Measurements from ENCODE around the gene KRT71. TPM values are rescaled to one million over a fixed set of nuclear protein-coding genes. Genes with fewer than 3 reads are reported as not detected.

Gene KRT71
- polyA plus RNA-seq, 3 donors, result not detected

DNA sequence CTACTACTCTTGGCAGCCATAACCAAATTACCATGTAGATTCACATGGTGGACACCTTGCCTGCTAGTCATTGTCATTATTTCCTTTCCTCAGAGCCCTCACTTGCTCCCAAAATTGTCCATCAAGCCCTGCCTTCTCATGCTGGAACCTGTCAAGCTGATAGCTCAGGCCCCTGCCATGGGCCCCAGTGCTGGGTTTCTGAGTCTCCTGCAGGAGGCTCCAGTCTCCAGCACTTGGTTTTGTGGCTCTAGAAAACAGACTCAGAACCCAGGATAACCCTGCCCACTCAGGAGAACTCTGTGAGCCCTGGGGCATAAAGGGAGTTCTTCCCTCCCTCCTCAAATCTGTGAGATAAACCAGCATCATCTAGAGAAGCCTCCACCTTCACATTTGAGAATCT is 10.8 kb downstream of the KRT71 start:
- Mint-ChIP-seq H3K27me3 (ENCODE audit: low read depth in 3 of 3) (peaks cover 2 to 11% (median 6%) of the 10 kb centered on the region in 3 donors), H3K4me3 (no peak overlapping the region), H3K9me3 (no peaks in the 10 kb centered on the region), H3K4me1 (no peaks in the 10 kb centered on the region), H3K27ac (no peak overlapping the region), H3K36me3 (no peaks in the 10 kb centered on the region)
- Histone ChIP-seq H3K79me2 (ENCODE audit: insufficient read depth, low read length) (no peaks in the 10 kb centered on the region), H3K9ac (ENCODE audit: insufficient read depth, low read length, poor library complexity, severe bottlenecking) (no peak overlapping the region), H3K36me3 (replicated peaks in 1 of 2; ENCODE audit: control insufficient read depth in 1 of 2, insufficient read depth in 2 of 2, low read length in 2 of 2) (no peaks in the 10 kb centered on the region), H3K4me2 (replicated peaks; ENCODE audit: extremely low read depth, low read length, poor library complexity, severe bottlenecking) (no peak overlapping the region), H3K27me3 (ENCODE audit: control insufficient read depth in 2 of 2, insufficient read depth in 2 of 2, low read length in 2 of 2) (no peaks in the 10 kb centered on the region), H4K20me1 (ENCODE audit: insufficient read depth, low read length) (no peaks in the 10 kb centered on the region), H3K4me3 (replicated peaks in 1 of 3; ENCODE audit: low read depth in 2 of 3, low read length in 3 of 3) (no peak overlapping the region), H3K27ac (ENCODE audit: low read depth in 1 of 2, low read length in 2 of 2) (no peak overlapping the region), H2AFZ (ENCODE audit: insufficient read depth, low read depth, low read length, poor library complexity, severe bottlenecking) (no peak overlapping the region), H3K4me1 (ENCODE audit: control insufficient read depth in 1 of 2, insufficient read depth in 2 of 2, low read length in 2 of 2) (no peaks in the 10 kb centered on the region), H3K9me3 (replicated peaks in 1 of 2; ENCODE audit: control insufficient read depth in 1 of 2, insufficient read depth in 1 of 2, low read length in 2 of 2) (no peaks in the 10 kb centered on the region)
- intact Hi-C loops (cut with micrococcal nuclease), result no loop called here
- TF ChIP-seq, protein P1, sequence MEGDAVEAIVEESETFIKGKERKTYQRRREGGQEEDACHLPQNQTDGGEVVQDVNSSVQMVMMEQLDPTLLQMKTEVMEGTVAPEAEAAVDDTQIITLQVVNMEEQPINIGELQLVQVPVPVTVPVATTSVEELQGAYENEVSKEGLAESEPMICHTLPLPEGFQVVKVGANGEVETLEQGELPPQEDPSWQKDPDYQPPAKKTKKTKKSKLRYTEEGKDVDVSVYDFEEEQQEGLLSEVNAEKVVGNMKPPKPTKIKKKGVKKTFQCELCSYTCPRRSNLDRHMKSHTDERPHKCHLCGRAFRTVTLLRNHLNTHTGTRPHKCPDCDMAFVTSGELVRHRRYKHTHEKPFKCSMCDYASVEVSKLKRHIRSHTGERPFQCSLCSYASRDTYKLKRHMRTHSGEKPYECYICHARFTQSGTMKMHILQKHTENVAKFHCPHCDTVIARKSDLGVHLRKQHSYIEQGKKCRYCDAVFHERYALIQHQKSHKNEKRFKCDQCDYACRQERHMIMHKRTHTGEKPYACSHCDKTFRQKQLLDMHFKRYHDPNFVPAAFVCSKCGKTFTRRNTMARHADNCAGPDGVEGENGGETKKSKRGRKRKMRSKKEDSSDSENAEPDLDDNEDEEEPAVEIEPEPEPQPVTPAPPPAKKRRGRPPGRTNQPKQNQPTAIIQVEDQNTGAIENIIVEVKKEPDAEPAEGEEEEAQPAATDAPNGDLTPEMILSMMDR (IDR thresholded peaks at IDR 0.05), result no peak
- DNase-seq, result no peak

DNA sequence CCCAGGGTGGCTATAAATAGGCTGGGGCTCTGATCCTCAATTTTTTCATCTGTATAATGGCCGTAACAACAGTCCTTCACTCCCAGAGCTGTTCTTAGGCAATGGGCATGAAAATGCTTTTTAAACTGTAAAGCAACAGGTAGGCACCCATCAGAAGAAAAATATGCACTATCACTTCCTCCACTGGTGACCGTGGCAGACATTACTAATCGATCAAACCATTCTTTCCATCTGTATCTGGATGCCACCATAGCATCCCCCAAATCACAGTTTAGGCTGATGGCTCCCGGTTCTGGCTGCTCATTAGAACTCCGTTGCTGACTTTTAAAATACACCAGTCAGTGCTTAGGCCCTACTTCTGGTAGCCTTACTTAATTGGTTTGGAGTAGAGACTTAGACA is 11.2 kb downstream of the KRT71 start:
- H3K27me3 ChIP-seq (ENCODE audit: control insufficient read depth in 2 of 2, insufficient read depth in 2 of 2, low read length in 2 of 2), result no peaks in the 10 kb centered on the region
- intact Hi-C loops (cut with micrococcal nuclease), result no loop called here
- H3K36me3 Mint-ChIP-seq, result no peaks in the 10 kb centered on the region
- H3K27ac ChIP-seq (ENCODE audit: low read depth in 1 of 2, low read length in 2 of 2), result no peak overlapping the region
- no peaks in the 10 kb centered on the region for H3K4me1 Mint-ChIP-seq
- no peak overlapping the region for H2AFZ ChIP-seq (ENCODE audit: insufficient read depth, low read depth, low read length, poor library complexity, severe bottlenecking)
- H3K27ac Mint-ChIP-seq, result no peak overlapping the region
- H3K9me3 ChIP-seq (replicated peaks in 1 of 2; ENCODE audit: control insufficient read depth in 1 of 2, insufficient read depth in 1 of 2, low read length in 2 of 2), result no peaks in the 10 kb centered on the region
- no peaks in the 10 kb centered on the region for H3K36me3 ChIP-seq (replicated peaks in 1 of 2; ENCODE audit: control insufficient read depth in 1 of 2, insufficient read depth in 2 of 2, low read length in 2 of 2)
- H3K4me1 ChIP-seq (ENCODE audit: control insufficient read depth in 1 of 2, insufficient read depth in 2 of 2, low read length in 2 of 2), result no peaks in the 10 kb centered on the region
- no peak overlapping the region for H3K4me3 Mint-ChIP-seq
- H3K27me3 Mint-ChIP-seq (ENCODE audit: low read depth in 3 of 3), result peaks cover 3 to 11% (median 6%) of the 10 kb centered on the region in 3 donors
- WGBS (ENCODE audit: insufficient coverage), result 87% methylated on average over 4 of the region's 5 CpGs
- no peak overlapping the region for H3K4me2 ChIP-seq (replicated peaks; ENCODE audit: extremely low read depth, low read length, poor library complexity, severe bottlenecking)
- DNase-seq, result no peak
- TF ChIP-seq, protein P1 (IDR thresholded peaks at IDR 0.05), result no peak
- H3K4me3 ChIP-seq (replicated peaks in 1 of 3; ENCODE audit: low read depth in 2 of 3, low read length in 3 of 3), result no peak overlapping the region
- H3K79me2 ChIP-seq (ENCODE audit: insufficient read depth, low read length), result no peaks in the 10 kb centered on the region
- H4K20me1 ChIP-seq (ENCODE audit: insufficient read depth, low read length), result no peaks in the 10 kb centered on the region
- H3K9me3 Mint-ChIP-seq, result no peaks in the 10 kb centered on the region
- no peak overlapping the region for H3K9ac ChIP-seq (ENCODE audit: insufficient read depth, low read length, poor library complexity, severe bottlenecking)
